ENCODE measurements around the gene SLC1A2.

Gene SLC1A2

DNA sequence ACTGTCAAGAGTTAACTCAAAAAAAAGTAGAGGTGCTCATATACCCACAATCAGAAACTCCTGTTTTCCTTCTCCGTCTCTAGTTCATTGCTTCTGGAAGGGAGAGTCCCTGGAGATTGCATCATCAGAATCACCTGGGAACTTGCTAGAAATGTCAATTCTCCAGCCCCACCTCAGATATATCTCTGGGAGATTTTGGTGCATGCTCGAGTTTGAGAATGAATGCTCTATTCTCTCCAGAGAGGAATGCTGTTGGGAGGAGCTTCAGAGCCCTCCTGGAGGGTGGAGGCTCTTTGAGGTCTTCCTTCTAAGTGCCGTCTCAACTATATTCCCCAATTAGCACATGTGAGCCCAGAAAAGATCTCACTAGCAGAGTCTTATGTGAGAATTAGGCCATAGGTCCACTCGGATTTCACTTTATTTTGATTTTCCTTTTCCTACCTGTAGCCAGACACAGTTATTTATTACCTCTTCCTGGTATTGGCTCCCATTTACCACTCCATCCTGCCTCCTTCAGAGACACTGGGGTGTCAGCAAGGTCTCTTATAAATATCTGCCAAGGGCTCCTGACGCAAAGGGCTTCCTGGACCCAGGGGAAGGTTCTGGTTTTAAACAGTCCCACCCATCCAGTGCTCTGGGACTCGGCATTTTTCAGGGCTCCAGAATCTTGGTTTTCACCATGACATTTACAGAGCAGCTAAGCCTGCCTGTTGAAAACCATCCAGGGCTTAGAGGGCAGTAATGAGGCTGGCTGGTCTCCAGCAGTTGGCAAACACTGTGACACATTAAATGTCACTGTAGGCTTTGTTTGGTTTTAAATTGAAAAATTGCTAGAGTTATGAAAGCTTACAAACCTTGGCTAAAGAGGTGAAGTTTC is 144.2 kb downstream of the SLC1A2 start:
- TF ChIP-seq, protein P1, sequence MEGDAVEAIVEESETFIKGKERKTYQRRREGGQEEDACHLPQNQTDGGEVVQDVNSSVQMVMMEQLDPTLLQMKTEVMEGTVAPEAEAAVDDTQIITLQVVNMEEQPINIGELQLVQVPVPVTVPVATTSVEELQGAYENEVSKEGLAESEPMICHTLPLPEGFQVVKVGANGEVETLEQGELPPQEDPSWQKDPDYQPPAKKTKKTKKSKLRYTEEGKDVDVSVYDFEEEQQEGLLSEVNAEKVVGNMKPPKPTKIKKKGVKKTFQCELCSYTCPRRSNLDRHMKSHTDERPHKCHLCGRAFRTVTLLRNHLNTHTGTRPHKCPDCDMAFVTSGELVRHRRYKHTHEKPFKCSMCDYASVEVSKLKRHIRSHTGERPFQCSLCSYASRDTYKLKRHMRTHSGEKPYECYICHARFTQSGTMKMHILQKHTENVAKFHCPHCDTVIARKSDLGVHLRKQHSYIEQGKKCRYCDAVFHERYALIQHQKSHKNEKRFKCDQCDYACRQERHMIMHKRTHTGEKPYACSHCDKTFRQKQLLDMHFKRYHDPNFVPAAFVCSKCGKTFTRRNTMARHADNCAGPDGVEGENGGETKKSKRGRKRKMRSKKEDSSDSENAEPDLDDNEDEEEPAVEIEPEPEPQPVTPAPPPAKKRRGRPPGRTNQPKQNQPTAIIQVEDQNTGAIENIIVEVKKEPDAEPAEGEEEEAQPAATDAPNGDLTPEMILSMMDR (IDR thresholded peaks at IDR 0.05; ENCODE audit: low read length, missing control alignments): no peak
- H3K4me3 ChIP-seq (replicated peaks; ENCODE audit: low read depth, low read length): no peak overlapping the region
- DNase-seq (ENCODE audit: low read depth): no peak

DNA sequence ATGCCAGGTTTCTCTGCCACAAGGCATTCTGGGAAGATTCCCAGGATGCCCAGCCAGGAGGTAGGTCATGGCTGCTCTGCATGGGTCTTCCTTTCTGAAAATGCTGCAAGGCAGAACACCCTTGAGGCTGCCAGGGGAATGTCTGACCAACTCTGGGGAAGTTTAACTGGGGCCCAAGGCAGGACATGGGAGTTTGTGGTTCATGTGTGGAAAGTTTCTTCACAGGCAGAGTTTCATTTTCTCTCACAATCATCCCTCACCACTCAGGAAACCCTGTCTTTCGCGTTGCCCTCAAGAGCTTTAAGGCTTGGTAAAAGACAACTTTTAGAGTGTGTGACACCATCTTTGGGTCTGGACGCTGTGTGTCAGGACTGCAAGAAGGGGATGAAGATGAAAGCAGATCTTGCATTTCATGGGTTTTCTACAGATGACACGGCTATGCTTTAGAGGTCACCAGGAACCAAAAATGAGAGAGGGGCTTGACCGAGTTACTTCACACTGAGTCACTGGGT is 146.9 kb downstream of the SLC1A2 start:
- H3K4me3 ChIP-seq (replicated peaks; ENCODE audit: low read depth, low read length): no peak overlapping the region
- TF ChIP-seq, protein P1 (IDR thresholded peaks at IDR 0.05; ENCODE audit: low read length, missing control alignments): no peak
- DNase-seq (ENCODE audit: low read depth): no peak

DNA sequence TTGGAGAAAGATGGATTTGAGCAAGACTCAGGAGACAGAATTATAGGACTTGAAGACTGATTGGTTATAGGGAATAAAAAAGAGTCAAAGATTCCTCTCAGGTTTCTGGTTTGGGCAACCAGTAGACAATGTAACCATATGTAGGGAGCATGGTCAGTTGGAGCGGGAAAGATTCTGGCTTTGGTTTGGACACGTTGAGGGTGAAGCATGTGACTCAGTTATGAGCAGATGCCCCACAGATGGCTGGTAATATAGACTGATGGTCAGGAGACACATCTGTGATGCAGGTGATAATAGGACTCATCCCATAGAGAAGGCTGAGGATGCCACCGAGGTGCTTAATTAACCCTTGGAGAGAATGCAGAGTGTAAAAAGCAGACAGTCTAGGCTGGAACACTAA is 148.3 kb downstream of the SLC1A2 start:
- DNase-seq (ENCODE audit: low read depth): no peak

DNA sequence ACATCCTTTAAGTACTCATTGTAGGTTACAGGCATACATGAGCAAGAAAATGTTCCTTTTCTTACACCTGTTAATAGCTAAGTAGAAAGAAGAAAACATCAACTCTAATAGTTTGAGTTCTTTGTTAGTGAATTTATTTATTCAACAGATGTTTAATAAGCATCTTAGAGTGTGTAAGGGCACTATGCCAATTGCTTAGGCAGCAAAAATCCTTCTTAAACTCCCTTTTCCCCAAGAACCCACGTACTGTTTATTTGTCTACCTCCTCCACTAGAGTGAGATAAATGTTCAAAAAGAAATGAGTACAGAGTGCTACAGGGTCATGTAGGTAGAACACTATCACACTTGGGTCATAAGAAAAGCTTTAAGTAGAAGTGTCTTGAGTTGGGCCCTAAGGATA is 149.0 kb downstream of the SLC1A2 start:
- DNase-seq (ENCODE audit: low read depth): no peak
- TF ChIP-seq, protein P1 (IDR thresholded peaks at IDR 0.05; ENCODE audit: low read length, missing control alignments): no peak
- no peak overlapping the region for H3K4me3 ChIP-seq (replicated peaks; ENCODE audit: low read depth, low read length)

More for the DNA sequence above, 148.3 kb downstream of the SLC1A2 start:
- TF ChIP-seq, protein P1 (IDR thresholded peaks at IDR 0.05; ENCODE audit: low read length, missing control alignments): no peak
- H3K4me3 ChIP-seq (replicated peaks; ENCODE audit: low read depth, low read length): no peak overlapping the region

DNA sequence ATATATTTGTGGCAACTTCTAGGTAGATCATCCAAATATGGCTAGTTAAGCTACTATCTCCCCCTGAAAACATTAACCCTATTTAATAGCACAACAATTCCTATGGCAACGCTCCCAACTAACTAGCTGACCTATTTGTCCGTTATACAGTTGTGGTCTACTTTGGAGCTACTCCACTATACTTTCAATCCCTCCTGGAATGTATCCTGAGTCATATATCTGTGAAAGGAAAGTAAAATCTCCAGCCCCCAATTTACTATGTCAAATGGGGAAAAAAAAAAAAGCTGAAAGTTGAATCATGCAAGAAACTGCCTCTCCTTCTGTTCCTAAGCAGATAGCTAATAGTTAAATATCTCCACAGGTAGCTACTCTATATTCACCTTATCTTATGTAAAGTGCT is 151.9 kb downstream of the SLC1A2 start:
- H3K4me3 ChIP-seq (replicated peaks; ENCODE audit: low read depth, low read length): no peak overlapping the region
- DNase-seq (ENCODE audit: low read depth): peak; percentile 49
- TF ChIP-seq, protein P1 (IDR thresholded peaks at IDR 0.05; ENCODE audit: low read length, missing control alignments): no peak

DNA sequence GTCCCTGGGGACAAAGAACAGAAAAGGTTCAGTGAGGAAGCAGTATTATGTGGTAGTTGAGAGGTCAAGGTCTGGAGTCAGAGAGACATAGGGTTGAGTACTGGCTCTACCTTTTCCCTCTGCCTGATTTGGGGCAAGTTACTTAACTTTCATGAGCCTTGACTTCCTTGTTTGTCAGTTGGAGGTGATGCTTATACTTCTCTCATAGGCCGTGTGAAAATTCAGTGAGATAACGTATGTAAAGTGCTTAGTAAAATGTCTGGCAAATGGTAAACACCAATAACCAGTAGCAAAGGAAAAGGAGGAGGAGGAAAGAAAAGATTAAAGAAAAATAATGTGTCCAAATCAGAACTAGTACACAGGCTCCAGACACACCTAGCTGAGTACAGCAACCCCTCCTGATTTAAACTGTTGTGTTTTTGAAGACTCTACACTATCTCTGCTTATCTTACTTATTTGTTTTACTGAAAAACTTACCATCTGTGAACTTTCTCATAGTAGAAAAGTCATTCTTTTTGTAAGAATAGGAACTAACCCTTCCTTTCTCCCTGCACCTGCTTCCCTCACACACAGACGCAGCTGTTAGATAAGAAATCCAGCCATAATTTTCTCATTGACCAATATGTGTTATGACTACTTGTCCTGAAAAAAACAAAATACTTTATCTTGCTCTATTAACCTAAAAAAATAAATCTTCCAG is 153.5 kb downstream of the SLC1A2 start:
- TF ChIP-seq, protein P1 (IDR thresholded peaks at IDR 0.05; ENCODE audit: low read length, missing control alignments): no peak
- H3K4me3 ChIP-seq (replicated peaks; ENCODE audit: low read depth, low read length): no peak overlapping the region

More for the DNA sequence above, 153.5 kb downstream of the SLC1A2 start:
- no peak for DNase-seq (ENCODE audit: low read depth)

All from fibroblast of pulmonary artery (primary cell).